GM23248 (cell line): ENCODE data around the gene SUSD6. TPM values are rescaled to one million over a fixed set of nuclear protein-coding genes. Genes with fewer than 3 reads are reported as not detected.

ENCODE experiments used
- DNase-seq: peaks from one replicate; pipeline ENCODE4 v3.0.0-alpha.2; 2015
- H2AFZ ChIP-seq: fragments of 200-600 bp; sonication (generic); 2 replicates; pipeline ENCODE4 v1.6.1; 2016; ENCODE audit warnings: antibody characterized with exemption
- H3F3A ChIP-seq: fragments of 200-600 bp; sonication (generic); 2 replicates; pipeline ENCODE4 v1.6.1; 2016; ENCODE audit warnings: mild to moderate bottlenecking, antibody characterized with exemption, mixed run types; ENCODE audit not compliant: insufficient read depth
- H3K27ac ChIP-seq: fragments of 200-600 bp; sonication (generic); 2 replicates; pipeline ENCODE4 v1.5.1; 2016; ENCODE audit warnings: mild to moderate bottlenecking
- H3K27me3 ChIP-seq: fragments of 200-600 bp; sonication (generic); replicated peaks from 2 replicates; pipeline ENCODE4 v1.6.1; 2016; ENCODE audit warnings: mild to moderate bottlenecking; ENCODE audit not compliant: insufficient read depth
- H3K36me3 ChIP-seq: fragments of 200-600 bp; sonication (generic); 2 replicates; pipeline ENCODE4 v1.6.1; 2016; ENCODE audit warnings: low read depth, mild to moderate bottlenecking
- H3K4me1 ChIP-seq: fragments of 200-600 bp; sonication (generic); 2 replicates; pipeline ENCODE4 v1.6.1; 2016; ENCODE audit warnings: mild to moderate bottlenecking; ENCODE audit not compliant: insufficient read depth
- H3K4me2 ChIP-seq: fragments of 200-600 bp; sonication (generic); one replicate; pipeline ENCODE4 v1.6.1; 2016; ENCODE audit warnings: mild to moderate bottlenecking; ENCODE audit not compliant: unreplicated experiment
- H3K4me3 ChIP-seq: fragments of 200-600 bp; sonication (generic); 2 replicates; pipeline ENCODE4 v1.5.1; 2016; ENCODE audit warnings: mild to moderate bottlenecking
- H3K79me2 ChIP-seq: fragments of 200-600 bp; sonication (generic); 2 replicates; pipeline ENCODE4 v1.6.1; 2016; ENCODE audit warnings: mild to moderate bottlenecking; ENCODE audit not compliant: insufficient read depth
- H3K9ac ChIP-seq: fragments of 200-600 bp; sonication (generic); 2 replicates; pipeline ENCODE4 v1.6.1; 2016; ENCODE audit warnings: mild to moderate bottlenecking
- H3K9me2 ChIP-seq: fragments of 200-600 bp; sonication (generic); 2 replicates; pipeline ENCODE4 v1.6.1; 2016; ENCODE audit warnings: mixed run types, mild to moderate bottlenecking, moderate library complexity; ENCODE audit not compliant: insufficient read depth
- H3K9me3 ChIP-seq: fragments of 200-600 bp; sonication (generic); one replicate; pipeline ENCODE4 v1.6.1; 2017; ENCODE audit warnings: low read depth
- H4K20me1 ChIP-seq: fragments of 200-600 bp; sonication (generic); 2 replicates; pipeline ENCODE4 v1.6.0; 2016; ENCODE audit not compliant: insufficient read depth
- EZH2 ChIP-seq: fragments of 200-600 bp; sonication (generic); IDR thresholded peaks from 2 replicates; pipeline ENCODE4 v1.6.1; 2018; ENCODE audit warnings: antibody characterized with exemption, mild to moderate bottlenecking; ENCODE audit not compliant: insufficient read depth, poor library complexity, severe bottlenecking
- EZH2phosphoT487 ChIP-seq: fragments of 200-600 bp; sonication (generic); IDR thresholded peaks from 2 replicates; pipeline ENCODE4 v1.6.1; 2018; ENCODE audit warnings: antibody characterized with exemption, moderate library complexity, mild to moderate bottlenecking, low read depth; ENCODE audit not compliant: insufficient read depth
- whole genome bisulfite sequencing, 2 experiments: methylation state at CpG; one replicate each; pipeline ENCODE4 v1.1.6; 2015 to 2017; ENCODE audit warnings: low lambda C conversion rate in 2 of 2, low coverage in 1 of 2; ENCODE audit errors: missing lambda C conversion rate in 2 of 2; 5-methylcytosine and 5-hydroxymethylcytosine counted together
- in situ Hi-C: fragments of 300-500 bp; cut with MboI; formaldehyde crosslinking; loops from 2 replicates; pipeline ENCODE4 v1.15.0; 2020
- polyA plus RNA-seq: library from polyadenylated mRNA; unstranded; fragments of >200 nt; fragmentation: Nextera tagmentation; extraction: Ambion mirVana; gene quantifications from 2 replicates; pipeline ENCODE4 v1.2.1, GENCODE V29; 2016
- total RNA-seq: library from RNA; depleted of rRNA; stranded (reverse); fragments of >200 nt; shearing (Covaris generic); gene quantifications from 2 replicates; pipeline ENCODE4 v1.2.3, GENCODE V29; 2014

Gene SUSD6
- total and polyA plus RNA-seq, 2 experiments from 2014 or later: 12.2 to 24.1 TPM

DNA sequence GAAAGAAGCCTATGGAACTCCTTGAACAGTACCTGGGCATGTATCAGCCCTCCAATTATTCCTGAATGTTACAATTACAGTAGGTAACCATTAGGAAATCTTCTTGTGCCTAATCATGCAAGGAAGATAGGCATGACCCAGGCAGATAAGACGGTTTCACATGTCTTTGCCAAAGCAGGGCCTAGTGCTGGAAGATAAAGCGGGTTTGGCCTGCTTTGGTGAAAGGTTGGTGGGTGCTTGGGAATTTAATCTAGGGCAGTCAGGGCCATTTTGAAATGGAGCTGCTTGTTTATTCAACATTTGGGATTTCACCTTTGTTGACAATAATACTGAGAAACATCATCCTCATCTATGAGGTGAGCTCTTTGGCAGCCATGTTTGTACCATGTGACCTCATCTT lies 143.1 kb downstream of the SUSD6 start:
- WGBS, 2 experiments: 83% methylated on average over 2 of the region's 2 CpGs
- in situ Hi-C loops: no loop called here

DNA sequence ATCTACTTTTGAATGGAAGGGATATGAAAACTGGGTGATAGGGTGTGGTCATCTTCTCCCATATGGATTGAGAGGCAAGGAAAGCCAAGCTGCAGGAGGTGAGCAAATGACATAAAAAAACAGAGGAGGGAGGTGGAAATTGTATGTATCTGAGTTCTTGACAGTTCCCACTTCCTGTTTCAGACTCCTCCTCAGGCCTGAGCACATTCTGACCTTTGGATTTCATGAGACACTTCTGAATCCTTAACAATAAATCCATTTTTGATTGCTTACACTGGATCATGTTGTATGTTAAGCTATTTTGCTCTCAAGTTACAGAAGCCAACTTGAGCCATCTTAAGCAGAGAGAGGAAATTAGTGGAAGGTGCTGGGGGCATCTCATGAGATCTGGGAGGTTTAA lies 143.9 kb downstream of the SUSD6 start:
- Histone ChIP-seq H3K27me3 (no peaks in the 10 kb centered on the region), H3K4me3 (no peak overlapping the region), H3K36me3 (no peaks in the 10 kb centered on the region), H3K4me1 (no peaks in the 10 kb centered on the region), H3K27ac (no peak overlapping the region), H4K20me1 (no peaks in the 10 kb centered on the region), H3K9me3 (no peaks in the 10 kb centered on the region), H3K4me2 (no peak overlapping the region), H3K9ac (no peak overlapping the region), H3K9me2 (no peaks in the 10 kb centered on the region), H3K79me2 (no peaks in the 10 kb centered on the region), H3F3A (no peaks in the 10 kb centered on the region), H2AFZ (no peak overlapping the region)
- TF ChIP-seq EZH2: no peak
- TF ChIP-seq EZH2phosphoT487: no peak
- no peak for DNase-seq
- in situ Hi-C loops: no loop called here

More for the DNA sequence above, 143.1 kb downstream of the SUSD6 start:
- Histone ChIP-seq H3K4me1 (no peaks in the 10 kb centered on the region), H3K4me3 (no peak overlapping the region), H3K9me2 (no peaks in the 10 kb centered on the region), H4K20me1 (no peaks in the 10 kb centered on the region), H3K27me3 (no peaks in the 10 kb centered on the region), H3F3A (no peaks in the 10 kb centered on the region), H3K9me3 (no peaks in the 10 kb centered on the region), H2AFZ (no peak overlapping the region), H3K36me3 (no peaks in the 10 kb centered on the region), H3K4me2 (no peak overlapping the region), H3K9ac (no peak overlapping the region), H3K79me2 (no peaks in the 10 kb centered on the region), H3K27ac (no peak overlapping the region)
- TF ChIP-seq EZH2phosphoT487: no peak
- no peak for TF ChIP-seq EZH2
- DNase-seq: no peak

DNA sequence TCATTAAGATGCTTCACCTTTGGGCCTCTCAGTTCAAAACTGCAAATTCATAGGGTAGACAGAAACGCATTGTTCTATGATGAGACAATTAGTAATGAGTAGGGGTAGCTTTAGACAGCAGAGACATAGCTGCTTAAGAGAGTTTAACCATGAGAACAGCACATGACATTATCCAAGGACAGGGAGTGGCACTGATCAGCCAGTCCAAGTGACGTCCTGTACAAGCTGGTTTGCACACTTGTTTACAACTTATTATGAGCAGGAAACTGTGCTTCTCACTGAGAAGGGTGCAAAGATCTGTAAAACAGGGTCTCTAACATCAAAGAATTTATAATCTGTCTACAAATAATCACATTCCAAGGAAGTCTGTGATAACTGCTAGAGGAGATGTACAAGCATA lies 144.4 kb downstream of the SUSD6 start:
- no peak overlapping the region for H3K9ac ChIP-seq
- no peaks in the 10 kb centered on the region for H3K79me2 ChIP-seq
- no peaks in the 10 kb centered on the region for H3K27me3 ChIP-seq
- no peak for TF ChIP-seq EZH2phosphoT487
- TF ChIP-seq EZH2: no peak
- H3K9me2 ChIP-seq: no peaks in the 10 kb centered on the region
- no peak overlapping the region for H2AFZ ChIP-seq
- no peaks in the 10 kb centered on the region for H3K4me1 ChIP-seq
- H3K4me2 ChIP-seq: no peak overlapping the region
- H3K36me3 ChIP-seq: no peaks in the 10 kb centered on the region
- H3K4me3 ChIP-seq: no peak overlapping the region
- H3F3A ChIP-seq: no peaks in the 10 kb centered on the region
- DNase-seq: no peak
- no peaks in the 10 kb centered on the region for H4K20me1 ChIP-seq
- WGBS, 2 experiments: 12 to 14% methylated on average over 2 of the region's 2 CpGs
- in situ Hi-C loops: no loop called here
- no peaks in the 10 kb centered on the region for H3K9me3 ChIP-seq
- H3K27ac ChIP-seq: no peak overlapping the region

DNA sequence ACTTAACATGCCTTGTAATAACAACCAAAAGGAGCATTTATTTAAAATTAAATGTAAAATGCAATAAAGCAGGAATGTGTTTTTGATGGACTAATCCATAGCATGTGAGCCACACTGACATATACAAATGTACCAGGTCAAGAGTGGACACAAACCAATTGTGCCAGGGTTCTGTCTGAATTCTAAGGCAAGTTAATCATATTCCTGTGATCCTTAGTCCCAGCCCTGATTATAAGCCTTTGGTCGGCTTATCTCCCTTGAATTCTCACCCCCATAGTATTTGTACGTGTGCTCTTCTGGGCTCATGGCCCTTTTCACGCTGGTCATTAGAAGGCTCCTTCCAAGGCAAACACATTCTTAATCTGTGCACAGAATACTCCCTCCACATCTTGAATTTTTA lies 144.9 kb downstream of the SUSD6 start:
- TF ChIP-seq EZH2 (no peak), EZH2phosphoT487 (no peak)
- no peak overlapping the region for H3K27ac ChIP-seq
- H3F3A ChIP-seq: no peaks in the 10 kb centered on the region

DNA sequence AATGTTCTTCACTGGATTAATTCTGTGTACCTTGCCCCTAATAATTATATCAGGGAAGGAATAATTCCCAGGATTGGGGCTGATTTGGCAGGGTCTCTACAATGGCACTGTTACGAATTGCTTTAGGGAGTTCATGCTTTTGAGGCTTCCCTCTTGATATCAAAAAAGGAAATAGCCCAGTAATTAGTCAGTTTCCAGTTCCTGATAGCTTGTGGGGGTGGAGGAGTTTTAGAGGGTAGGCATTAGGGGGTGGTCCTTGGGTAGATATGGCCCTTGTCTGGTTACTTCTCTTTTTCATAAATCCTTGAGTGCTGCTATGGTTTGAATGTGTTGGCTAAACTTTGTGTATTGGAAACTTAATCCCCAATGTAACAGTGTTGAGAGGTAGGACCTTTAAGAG lies 149.4 kb downstream of the SUSD6 start:
- Histone ChIP-seq H3K9me2 (no peaks in the 10 kb centered on the region), H3K79me2 (no peaks in the 10 kb centered on the region), H3K9me3 (no peaks in the 10 kb centered on the region), H3F3A (no peaks in the 10 kb centered on the region), H3K4me3 (no peak overlapping the region), H3K36me3 (no peaks in the 10 kb centered on the region), H3K4me2 (no peak overlapping the region), H2AFZ (no peak overlapping the region), H3K4me1 (no peaks in the 10 kb centered on the region), H4K20me1 (no peaks in the 10 kb centered on the region), H3K9ac (no peak overlapping the region), H3K27ac (no peak overlapping the region), H3K27me3 (no peaks in the 10 kb centered on the region)
- in situ Hi-C loops: no loop called here
- DNase-seq: no peak
- TF ChIP-seq EZH2phosphoT487 (no peak), EZH2 (no peak)
- 88 to 91% methylated on average over 1 of the region's 1 CpG for WGBS, 2 experiments

More for the DNA sequence above, 144.9 kb downstream of the SUSD6 start:
- DNase-seq: no peak
- H3K9ac ChIP-seq: no peak overlapping the region
- H3K9me3 ChIP-seq: no peaks in the 10 kb centered on the region
- WGBS, 2 experiments: 60 to 63% methylated on average over 3 of the region's 3 CpGs
- no peaks in the 10 kb centered on the region for H3K27me3 ChIP-seq
- in situ Hi-C loops: no loop called here
- no peaks in the 10 kb centered on the region for H4K20me1 ChIP-seq
- no peaks in the 10 kb centered on the region for H3K79me2 ChIP-seq
- no peak overlapping the region for H3K4me3 ChIP-seq
- H3K9me2 ChIP-seq: no peaks in the 10 kb centered on the region
- H3K36me3 ChIP-seq: no peaks in the 10 kb centered on the region
- no peak overlapping the region for H3K4me2 ChIP-seq
- no peak overlapping the region for H2AFZ ChIP-seq
- H3K4me1 ChIP-seq: no peaks in the 10 kb centered on the region
